Measurements from ENCODE around the gene SLC5A11. TPM values are rescaled to one million over a fixed set of nuclear protein-coding genes. Genes with fewer than 3 reads are reported as not detected.

The SLC5A11 gene
- total RNA-seq, 2 experiments from 2014 or later: 0.12 TPM; not detected in 1

- ChIA-PET POLR2A (no interaction called here), CTCF (no interaction called here)
- H3K27ac Mint-ChIP-seq: no peak overlapping the region
- peaks cover 8% of the 10 kb centered on the region for H3K4me1 Mint-ChIP-seq (ENCODE audit: low read depth)
- H3K4me3 Mint-ChIP-seq: no peak overlapping the region
- H3K27me3 Mint-ChIP-seq: no peaks in the 10 kb centered on the region
- peaks cover 32% of the 10 kb centered on the region for H3K36me3 Mint-ChIP-seq
- H3K9me3 Mint-ChIP-seq: no peaks in the 10 kb centered on the region
- DNase-seq: no peak
- intact Hi-C loops (cut with micrococcal nuclease): no loop called here
Observed at GRCh38 chr16:24939224-24939623, 93.5 kb downstream of the SLC5A11 start.

GRCh38 chr16:24939738-24940137, 94.0 kb downstream of the SLC5A11 start:
- H3K36me3 Mint-ChIP-seq: peaks cover 30% of the 10 kb centered on the region
- intact Hi-C loops (cut with micrococcal nuclease): no loop called here

GRCh38 chr16:24943471-24943870, 97.7 kb downstream of the SLC5A11 start:
- CTCF ChIA-PET: no interaction called here
- Mint-ChIP-seq H3K9me3 (no peaks in the 10 kb centered on the region), H3K36me3 (peaks cover 32% of the 10 kb centered on the region), H3K4me3 (no peak overlapping the region), H3K27me3 (no peaks in the 10 kb centered on the region), H3K27ac (no peak overlapping the region), H3K4me1 (ENCODE audit: low read depth) (peaks cover 8% of the 10 kb centered on the region)
- intact Hi-C loops (cut with micrococcal nuclease): no loop called here
- DNase-seq: no peak
- POLR2A ChIA-PET: no interaction called here

More at GRCh38 chr16:24939738-24940137, 94.0 kb downstream of the SLC5A11 start:
- Mint-ChIP-seq H3K27me3 (no peaks in the 10 kb centered on the region), H3K4me1 (ENCODE audit: low read depth) (peaks cover 8% of the 10 kb centered on the region), H3K9me3 (no peaks in the 10 kb centered on the region), H3K4me3 (no peak overlapping the region), H3K27ac (no peak overlapping the region)
- ChIA-PET POLR2A (no interaction called here), CTCF (no interaction called here)
- no peak for DNase-seq

- peaks cover 2% of the 10 kb centered on the region for H3K4me1 Mint-ChIP-seq (ENCODE audit: low read depth)
Observed at GRCh38 chr16:24944206-24944605, 98.4 kb downstream of the SLC5A11 start.

GRCh38 chr16:24946155-24946554, 100.4 kb downstream of the SLC5A11 start:
- no peak for DNase-seq
- H3K9me3 Mint-ChIP-seq: no peaks in the 10 kb centered on the region
- peaks cover 29% of the 10 kb centered on the region for H3K36me3 Mint-ChIP-seq
- H3K4me1 Mint-ChIP-seq (ENCODE audit: low read depth): no peaks in the 10 kb centered on the region
- H3K27me3 Mint-ChIP-seq: no peaks in the 10 kb centered on the region
- ChIA-PET CTCF (no interaction called here), POLR2A (no interaction called here)
- H3K27ac Mint-ChIP-seq: no peak overlapping the region
- intact Hi-C loops (cut with micrococcal nuclease): no loop called here
- H3K4me3 Mint-ChIP-seq: no peak overlapping the region

More at GRCh38 chr16:24944206-24944605, 98.4 kb downstream of the SLC5A11 start:
- Mint-ChIP-seq H3K36me3 (peaks cover 30% of the 10 kb centered on the region), H3K27ac (no peak overlapping the region), H3K27me3 (no peaks in the 10 kb centered on the region), H3K4me3 (no peak overlapping the region), H3K9me3 (no peaks in the 10 kb centered on the region)
- ChIA-PET POLR2A (no interaction called here), CTCF (no interaction called here)
- intact Hi-C loops (cut with micrococcal nuclease): no loop called here
- no peak for DNase-seq

GRCh38 chr16:24950275-24950674, 104.5 kb downstream of the SLC5A11 start:
- no peaks in the 10 kb centered on the region for H3K4me1 Mint-ChIP-seq (ENCODE audit: low read depth)
- no peak for DNase-seq
- ChIA-PET CTCF (no interaction called here), POLR2A (no interaction called here)
- intact Hi-C loops (cut with micrococcal nuclease): no loop called here
- H3K36me3 Mint-ChIP-seq: peaks cover 38% of the 10 kb centered on the region
- no peaks in the 10 kb centered on the region for H3K9me3 Mint-ChIP-seq
- H3K4me3 Mint-ChIP-seq: no peak overlapping the region
- no peaks in the 10 kb centered on the region for H3K27me3 Mint-ChIP-seq
- no peak overlapping the region for H3K27ac Mint-ChIP-seq

GRCh38 chr16:24953306-24953705, 107.5 kb downstream of the SLC5A11 start:
- Mint-ChIP-seq H3K27me3 (no peaks in the 10 kb centered on the region), H3K9me3 (no peaks in the 10 kb centered on the region), H3K27ac (no peak overlapping the region), H3K4me1 (ENCODE audit: low read depth) (no peaks in the 10 kb centered on the region), H3K4me3 (no peak overlapping the region), H3K36me3 (peaks cover 43% of the 10 kb centered on the region)
- intact Hi-C loops (cut with micrococcal nuclease): no loop called here
- ChIA-PET CTCF (no interaction called here), POLR2A (no interaction called here)
- DNase-seq: no peak

GRCh38 chr16:24953721-24954120, 108.0 kb downstream of the SLC5A11 start:
- Mint-ChIP-seq H3K4me1 (ENCODE audit: low read depth) (no peaks in the 10 kb centered on the region), H3K4me3 (no peak overlapping the region), H3K27me3 (no peaks in the 10 kb centered on the region), H3K27ac (no peak overlapping the region), H3K9me3 (no peaks in the 10 kb centered on the region), H3K36me3 (peaks cover 44% of the 10 kb centered on the region)
- ChIA-PET CTCF (no interaction called here), POLR2A (no interaction called here)
- no peak for DNase-seq
- intact Hi-C loops (cut with micrococcal nuclease): no loop called here

- peaks cover 45% of the 10 kb centered on the region for H3K36me3 Mint-ChIP-seq
- H3K27me3 Mint-ChIP-seq: no peaks in the 10 kb centered on the region
- no peak for DNase-seq
- intact Hi-C loops (cut with micrococcal nuclease): no loop called here
- no peaks in the 10 kb centered on the region for H3K9me3 Mint-ChIP-seq
- POLR2A ChIA-PET: interaction anchor here (0.9 kb wide), 1 partner anchor 10 kb away, joined by 3 read pairs; no protein-coding TSS in a partner anchor
- no peak overlapping the region for H3K27ac Mint-ChIP-seq
- no peak overlapping the region for H3K4me3 Mint-ChIP-seq
- CTCF ChIA-PET: no interaction called here
- no peaks in the 10 kb centered on the region for H3K4me1 Mint-ChIP-seq (ENCODE audit: low read depth)
Observed at GRCh38 chr16:24954137-24954536, 108.4 kb downstream of the SLC5A11 start.

- intact Hi-C loops (cut with micrococcal nuclease): no loop called here
- no peak overlapping the region for H3K27ac Mint-ChIP-seq
- POLR2A ChIA-PET: no interaction called here
Observed at GRCh38 chr16:24955975-24956731, 110.4 kb downstream of the SLC5A11 start.

GRCh38 chr16:24957887-24958286, 112.1 kb downstream of the SLC5A11 start:
- no peak overlapping the region for H3K27ac Mint-ChIP-seq
- POLR2A ChIA-PET: no interaction called here
- no peaks in the 10 kb centered on the region for H3K27me3 Mint-ChIP-seq
- no peak for DNase-seq
- H3K4me1 Mint-ChIP-seq (ENCODE audit: low read depth): no peaks in the 10 kb centered on the region
- CTCF ChIA-PET: no interaction called here
- intact Hi-C loops (cut with micrococcal nuclease): no loop called here
- H3K36me3 Mint-ChIP-seq: peaks cover 53% of the 10 kb centered on the region
- no peak overlapping the region for H3K4me3 Mint-ChIP-seq
- H3K9me3 Mint-ChIP-seq: peaks cover 3% of the 10 kb centered on the region

More at GRCh38 chr16:24955975-24956731, 110.4 kb downstream of the SLC5A11 start:
- no peaks in the 10 kb centered on the region for H3K4me1 Mint-ChIP-seq (ENCODE audit: low read depth)
- H3K9me3 Mint-ChIP-seq: no peaks in the 10 kb centered on the region
- CTCF ChIA-PET: no interaction called here
- H3K4me3 Mint-ChIP-seq: no peak overlapping the region
- H3K27me3 Mint-ChIP-seq: no peaks in the 10 kb centered on the region
- peaks cover 43% of the 10 kb centered on the region for H3K36me3 Mint-ChIP-seq
- no peak for DNase-seq
